ENCODE results near the gene RPL10A. TPM values are rescaled to one million over a fixed set of nuclear protein-coding genes. Genes with fewer than 3 reads are reported as not detected.
"Not testable (repeated sequence)": the region's sequence is repeated elsewhere in the genome, so short reads cannot be mapped to it uniquely, and the experiment has no call there.

The RPL10A gene
- total RNA-seq, 2 experiments from 2014 or later: 1,581 to 2,643 TPM

- Histone ChIP-seq H3K27ac (ENCODE audit: low read depth, low read length, poor library complexity, severe bottlenecking) (no peak within 1 kb of the TSS), H3K9me2 (ENCODE audit: insufficient read depth, low read length) (no peaks in the 10 kb centered on the region), H4K20me1 (ENCODE audit: insufficient read depth, low read length) (no peaks in the 10 kb centered on the region), H2AFZ (ENCODE audit: low read length) (no peak within 1 kb of the TSS), H3K9me3 (ENCODE audit: low read length) (no peaks in the 10 kb centered on the region), H3K4me3 (ENCODE audit: low read depth, low read length, poor library complexity, severe bottlenecking) (no peak within 1 kb of the TSS), H3K36me3 (ENCODE audit: insufficient read depth, low read length) (no peaks in the 10 kb centered on the region), H3K79me2 (ENCODE audit: insufficient read depth, low read depth, low read length) (no peaks in the 10 kb centered on the region), H3K4me1 (ENCODE audit: insufficient read depth, low read length, poor library complexity, severe bottlenecking) (peaks cover 11% of the 10 kb centered on the region), H3K4me2 (ENCODE audit: low read length) (no peak within 1 kb of the TSS)
- no TSS peak for BruUV-seq (replicated peaks)
- TF ChIP-seq EZH2phosphoT487 (IDR thresholded peaks at IDR 0.05; ENCODE audit: borderline replicate concordance, low read depth, low read length) (no peak), CTCF (conservative IDR thresholded peaks at IDR 0.05; ENCODE audit: low read length) (no peak)
- intact Hi-C loops (cut with micrococcal nuclease; ENCODE audit: unreplicated experiment): no loop called here
- ChIA-PET POLR2A (no interaction called here), CTCF (ENCODE audit: unreplicated experiment) (no interaction called here)
- DNase-seq (ENCODE audit: low spot score): no peak
These were observed 44.5 kb downstream of the RPL10A start, which contains the start of gene TULP1 for GRCh38 chr6:35512740-35513139. TSS of gene TULP1 (minus strand) at chr6:35512896. CDS start at chr6:35512858, 38 bp downstream.

- no peak overlapping the region for H3K4me2 ChIP-seq (ENCODE audit: low read length)
- TF ChIP-seq CTCF (conservative IDR thresholded peaks at IDR 0.05; ENCODE audit: low read length) (no peak), EZH2phosphoT487 (IDR thresholded peaks at IDR 0.05; ENCODE audit: borderline replicate concordance, low read depth, low read length) (no peak)
- no peaks in the 10 kb centered on the region for H4K20me1 ChIP-seq (ENCODE audit: insufficient read depth, low read length)
- CTCF ChIA-PET (ENCODE audit: unreplicated experiment): no interaction called here
- intact Hi-C loops (cut with micrococcal nuclease; ENCODE audit: unreplicated experiment): no loop called here
- peaks cover 2% of the 10 kb centered on the region for H3K4me1 ChIP-seq (ENCODE audit: insufficient read depth, low read length, poor library complexity, severe bottlenecking)
- BruUV-seq (replicated peaks): no TSS peak
- H2AFZ ChIP-seq (ENCODE audit: low read length): no peak overlapping the region
- no peaks in the 10 kb centered on the region for H3K79me2 ChIP-seq (ENCODE audit: insufficient read depth, low read depth, low read length)
- H3K4me3 ChIP-seq (ENCODE audit: low read depth, low read length, poor library complexity, severe bottlenecking): no peak overlapping the region
- H3K27ac ChIP-seq (ENCODE audit: low read depth, low read length, poor library complexity, severe bottlenecking): no peak overlapping the region
- no peaks in the 10 kb centered on the region for H3K9me3 ChIP-seq (ENCODE audit: low read length)
- H3K36me3 ChIP-seq (ENCODE audit: insufficient read depth, low read length): no peaks in the 10 kb centered on the region
- no peak for DNase-seq (ENCODE audit: low spot score)
- H3K9me2 ChIP-seq (ENCODE audit: insufficient read depth, low read length): no peaks in the 10 kb centered on the region
- POLR2A ChIA-PET: interaction anchor here (0.7 kb wide), 1 partner anchor 135 kb away, joined by 4 read pairs; no protein-coding TSS in a partner anchor
These were observed 46.4 kb downstream of the RPL10A start for GRCh38 chr6:35514587-35514986.

- H3K79me2 ChIP-seq (ENCODE audit: insufficient read depth, low read depth, low read length); H3K36me3 ChIP-seq (ENCODE audit: insufficient read depth, low read length); DNase-seq (ENCODE audit: low spot score); H3K4me1 ChIP-seq (ENCODE audit: insufficient read depth, low read length, poor library complexity, severe bottlenecking); POLR2A ChIA-PET; H4K20me1 ChIP-seq (ENCODE audit: insufficient read depth, low read length); H3K4me3 ChIP-seq (ENCODE audit: low read depth, low read length, poor library complexity, severe bottlenecking); CTCF ChIA-PET (ENCODE audit: unreplicated experiment); H3K27ac ChIP-seq (ENCODE audit: low read depth, low read length, poor library complexity, severe bottlenecking); H3K9me3 ChIP-seq (ENCODE audit: low read length); intact Hi-C loops (cut with micrococcal nuclease; ENCODE audit: unreplicated experiment); H3K4me2 ChIP-seq (ENCODE audit: low read length); H2AFZ ChIP-seq (ENCODE audit: low read length); BruUV-seq (replicated peaks); H3K9me2 ChIP-seq (ENCODE audit: insufficient read depth, low read length): not testable (repeated sequence)
These were observed 47.7 kb downstream of the RPL10A start for GRCh38 chr6:35515939-35516338.
